Kasumi-1 (cell line): ENCODE measurements around the gene SLC4A7.
A peak's percentile ranks its signal among the peaks of the same experiment; 100 is the strongest.
"Not testable (repeated sequence)": the region's sequence is repeated elsewhere in the genome, so short reads cannot be mapped to it uniquely, and the experiment has no call there.

Experiments
- DNase-seq, 2 experiments: peaks; one replicate each; lab custom pipeline; 2025; lab: John Stamatoyannopoulos, UW

SLC4A7 gene

GRCh38 chr3:27487383-27487782, 3.2 kb upstream of the SLC4A7 start:
- DNase-seq = no peak

- no peak for DNase-seq
Measured at GRCh38 chr3:27486336-27486735, 2.2 kb upstream of the SLC4A7 start.

- DNase-seq = no peak
Measured at GRCh38 chr3:27485866-27486265, 1.7 kb upstream of the SLC4A7 start.

- DNase-seq = peak; percentile 57 to 70
Measured at GRCh38 chr3:27483117-27484014, 818 bp downstream of the SLC4A7 start.

- peak; percentile 47 to 50 for DNase-seq
Measured at GRCh38 chr3:27479806-27480543, 4.2 kb downstream of the SLC4A7 start.

GRCh38 chr3:27471923-27472550, 12.1 kb downstream of the SLC4A7 start:
- DNase-seq = no peak

GRCh38 chr3:27468283-27468886, 15.8 kb downstream of the SLC4A7 start:
- no peak for DNase-seq

- peak; percentile 51 to 75 for DNase-seq
Measured at GRCh38 chr3:27467545-27467944, 16.6 kb downstream of the SLC4A7 start.

- DNase-seq = no peak
Measured at GRCh38 chr3:27464646-27465045, 19.5 kb downstream of the SLC4A7 start.

GRCh38 chr3:27462228-27462627, 22.0 kb downstream of the SLC4A7 start:
- no peak for DNase-seq

- no peak for DNase-seq
Measured at GRCh38 chr3:27458929-27459328, 25.3 kb downstream of the SLC4A7 start.

- no peak for DNase-seq
Measured at GRCh38 chr3:27456554-27456953, 27.6 kb downstream of the SLC4A7 start.

GRCh38 chr3:27454914-27455313, 29.3 kb downstream of the SLC4A7 start:
- no peak for DNase-seq

- DNase-seq = no peak
Measured at GRCh38 chr3:27454461-27454860, 29.7 kb downstream of the SLC4A7 start.

GRCh38 chr3:27452368-27453090, 31.7 kb downstream of the SLC4A7 start:
- DNase-seq = no peak

GRCh38 chr3:27451842-27452241, 32.3 kb downstream of the SLC4A7 start:
- DNase-seq = no peak

GRCh38 chr3:27451251-27451650, 32.9 kb downstream of the SLC4A7 start:
- no peak for DNase-seq

GRCh38 chr3:27449530-27450150, 34.5 kb downstream of the SLC4A7 start:
- no peak for DNase-seq

GRCh38 chr3:27442995-27443394, 41.2 kb downstream of the SLC4A7 start:
- not testable (repeated sequence) for DNase-seq

GRCh38 chr3:27438352-27438751, 45.8 kb downstream of the SLC4A7 start:
- not testable (repeated sequence) for DNase-seq

- DNase-seq = no peak
Measured at GRCh38 chr3:27431116-27431515, 53.1 kb downstream of the SLC4A7 start.
